Epithelial cell of esophagus (primary cell): ENCODE results near the gene ADAMTSL3.

ENCODE experiments used
- DNase-seq: peaks from one replicate; pipeline ENCODE4 v3.0.0; 2010; ENCODE audit warnings: low read depth
- H3K4me3 ChIP-seq: 2 replicates; pipeline ENCODE4 v1.5.1; 2011; ENCODE audit warnings: mild to moderate bottlenecking, low read length, control low read depth
- CTCF ChIP-seq: IDR thresholded peaks from 2 replicates; pipeline ENCODE4 v1.5.1; 2011; ENCODE audit warnings: low read depth, mild to moderate bottlenecking, low read length, control low read depth, inconsistent platforms; ENCODE audit not compliant: insufficient read depth; ENCODE audit errors: missing control alignments

The ADAMTSL3 gene

GRCh38 chr15:83905556-83906273, 251.8 kb downstream of the ADAMTSL3 start:
- DNase-seq, result no peak
- H3K4me3 ChIP-seq, result no peak overlapping the region
- no peak for TF ChIP-seq CTCF

- no peak for DNase-seq
- TF ChIP-seq CTCF, result no peak
- H3K4me3 ChIP-seq, result no peak overlapping the region
Observed at GRCh38 chr15:83911345-83911744, 257.4 kb downstream of the ADAMTSL3 start.

GRCh38 chr15:83912343-83912742, 258.4 kb downstream of the ADAMTSL3 start:
- H3K4me3 ChIP-seq, result no peak overlapping the region
- TF ChIP-seq CTCF, result no peak
- no peak for DNase-seq

DNA sequence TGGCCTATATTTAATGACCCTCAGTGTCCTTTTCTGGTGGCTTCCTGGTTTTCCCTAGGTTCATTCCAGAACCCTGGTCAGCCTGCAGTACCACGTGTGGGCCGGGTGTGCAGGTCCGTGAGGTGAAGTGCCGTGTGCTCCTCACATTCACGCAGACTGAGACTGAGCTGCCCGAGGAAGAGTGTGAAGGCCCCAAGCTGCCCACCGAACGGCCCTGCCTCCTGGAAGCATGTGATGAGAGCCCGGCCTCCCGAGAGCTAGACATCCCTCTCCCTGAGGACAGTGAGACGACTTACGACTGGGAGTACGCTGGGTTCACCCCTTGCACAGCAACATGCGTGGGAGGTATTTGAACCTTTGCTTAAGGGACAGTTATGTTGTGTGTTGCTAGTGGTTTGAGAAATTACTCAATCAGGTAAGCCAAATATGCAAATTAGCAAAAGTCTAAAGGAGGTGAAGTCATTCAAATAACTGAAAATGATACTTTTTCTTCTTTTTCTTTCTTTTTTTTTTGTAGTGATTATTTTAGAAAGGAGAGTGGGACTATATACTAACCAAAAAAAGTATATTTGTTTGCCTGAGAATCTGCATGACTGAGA, 259.2 kb downstream of the ADAMTSL3 start:
- no peak overlapping the region for H3K4me3 ChIP-seq
- no peak for DNase-seq
- no peak for TF ChIP-seq CTCF

DNA sequence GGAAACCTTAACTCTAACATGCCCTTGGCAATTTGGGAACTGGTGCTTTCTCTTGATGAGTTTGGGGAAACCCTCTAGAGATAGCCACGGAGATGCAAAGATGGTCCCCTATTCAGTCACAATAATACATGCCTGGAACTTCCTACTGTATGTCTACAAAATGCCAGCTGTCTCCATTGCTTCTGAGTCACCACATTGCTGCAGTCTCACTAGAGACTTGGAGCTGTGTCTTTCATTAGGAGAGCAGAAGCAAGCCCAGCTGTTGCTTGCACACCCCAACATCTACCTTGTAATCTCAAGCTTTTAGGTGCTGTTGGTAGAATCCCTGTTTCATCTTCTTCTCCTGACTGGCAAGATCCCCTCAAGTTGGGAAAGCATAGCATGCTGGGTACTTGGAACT, 261.0 kb downstream of the ADAMTSL3 start:
- H3K4me3 ChIP-seq, result no peak overlapping the region
- no peak for TF ChIP-seq CTCF
- DNase-seq, result peak; percentile 34

- no peak overlapping the region for H3K4me3 ChIP-seq
- TF ChIP-seq CTCF, result no peak
- no peak for DNase-seq
Observed at GRCh38 chr15:83917432-83917831, 263.5 kb downstream of the ADAMTSL3 start.

DNA sequence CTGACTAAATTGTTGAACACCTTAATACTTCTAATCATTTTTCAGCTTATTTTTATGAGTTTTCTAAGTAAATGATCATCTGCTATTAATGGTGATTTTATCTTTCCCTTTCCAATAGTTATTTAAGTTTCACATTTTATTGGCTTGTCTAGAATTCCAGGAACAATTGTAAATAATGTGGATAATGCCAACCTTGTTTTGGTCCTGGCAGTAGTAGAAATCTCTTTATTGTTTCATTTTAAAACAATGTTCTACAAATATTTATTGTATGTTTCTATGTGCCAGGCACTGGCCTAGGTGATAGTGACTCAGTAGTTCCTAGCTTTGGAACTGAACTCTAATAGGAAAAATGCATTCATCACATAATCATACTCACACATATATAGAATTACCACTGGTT, 264.1 kb downstream of the ADAMTSL3 start:
- no peak for DNase-seq
- H3K4me3 ChIP-seq, result no peak overlapping the region
- no peak for TF ChIP-seq CTCF
